ENCODE results near the gene PCDHGB3. TPM values are rescaled to one million over a fixed set of nuclear protein-coding genes. Genes with fewer than 3 reads are reported as not detected.
"Not testable (repeated sequence)": the region's sequence is repeated elsewhere in the genome, so short reads cannot be mapped to it uniquely, and the experiment has no call there.

PCDHGB3 gene
- polyA plus RNA-seq, 1 experiment, result 3.6 TPM

GRCh38 chr5:141403387-141403786 lies 33.3 kb downstream of the PCDHGB3 start:
- ChIA-PET POLR2A (interaction anchor here (1.1 kb wide), 1 partner anchor 161 kb away, joined by 4 read pairs; no protein-coding TSS in a partner anchor), CTCF (interaction anchor here (0.9 to 2.0 kb wide), 5 partner anchors 14 to 164 kb away, joined by 3 to 18 read pairs (median 10); partner anchors contain the start of gene PCDHGB7)
- no peak for DNase-seq (ENCODE audit: low read depth, low spot score)
- H3K27me3 ChIP-seq (ENCODE audit: control insufficient read depth, insufficient read depth, low read length), result no peaks in the 10 kb centered on the region
- peaks cover 66% of the 10 kb centered on the region for H3K9me3 ChIP-seq (ENCODE audit: control insufficient read depth, insufficient read depth, low read length)
- no peak for TF ChIP-seq CTCF (IDR thresholded peaks at IDR 0.05; ENCODE audit: low read depth, low read length)
- peak overlapping the region; percentile 45 for H3K4me3 ChIP-seq (ENCODE audit: low read depth, low read length)
- H3K27ac ChIP-seq (ENCODE audit: low read depth, low read length), result no peak overlapping the region

GRCh38 chr5:141407790-141408505 lies 37.9 kb downstream of the PCDHGB3 start, which contains the start of gene PCDHGB6:
TSS of gene PCDHGB6 (plus strand) at chr5:141408021. CDS start at chr5:141408203, 182 bp downstream.
- Histone ChIP-seq H3K4me3 (ENCODE audit: low read depth, low read length) (peak within 1 kb of the TSS; percentile 35), H3K9me3 (ENCODE audit: control insufficient read depth, insufficient read depth, low read length) (peaks cover 63% of the 10 kb centered on the region)
- DNase-seq (ENCODE audit: low read depth, low spot score); POLR2A ChIA-PET; H3K27ac ChIP-seq (ENCODE audit: low read depth, low read length); H3K27me3 ChIP-seq (ENCODE audit: control insufficient read depth, insufficient read depth, low read length): not testable (repeated sequence)
- CTCF ChIA-PET, result interaction anchor here (0.9 to 4.7 kb wide), 7 partner anchors 9 to 159 kb away, joined by 3 to 54 read pairs (median 4); partner anchors contain the start of genes PCDHGB3 and PCDHGB7
- TF ChIP-seq CTCF (IDR thresholded peaks at IDR 0.05; ENCODE audit: low read depth, low read length), result peak; percentile 51

GRCh38 chr5:141409598-141410306 lies 39.7 kb downstream of the PCDHGB3 start:
- no peak overlapping the region for H3K4me3 ChIP-seq (ENCODE audit: low read depth, low read length)
- H3K27me3 ChIP-seq (ENCODE audit: control insufficient read depth, insufficient read depth, low read length), result no peaks in the 10 kb centered on the region
- H3K27ac ChIP-seq (ENCODE audit: low read depth, low read length), result no peak overlapping the region
- H3K9me3 ChIP-seq (ENCODE audit: control insufficient read depth, insufficient read depth, low read length), result peaks cover 63% of the 10 kb centered on the region
- no peak for TF ChIP-seq CTCF (IDR thresholded peaks at IDR 0.05; ENCODE audit: low read depth, low read length)
- no peak for DNase-seq (ENCODE audit: low read depth, low spot score)
- ChIA-PET POLR2A (no interaction called here), CTCF (interaction anchor here (0.7 to 5.0 kb wide), 2 partner anchors 11 to 149 kb away, joined by 5 to 178 read pairs; partner anchors contain the start of gene PCDHGA11)

- no peak for DNase-seq (ENCODE audit: low read depth, low spot score)
- Histone ChIP-seq H3K9me3 (ENCODE audit: control insufficient read depth, insufficient read depth, low read length) (peaks cover 58% of the 10 kb centered on the region), H3K4me3 (ENCODE audit: low read depth, low read length) (no peak overlapping the region), H3K27me3 (ENCODE audit: control insufficient read depth, insufficient read depth, low read length) (no peaks in the 10 kb centered on the region), H3K27ac (ENCODE audit: low read depth, low read length) (no peak overlapping the region)
- TF ChIP-seq CTCF (IDR thresholded peaks at IDR 0.05; ENCODE audit: low read depth, low read length), result no peak
- ChIA-PET POLR2A (interaction anchor here (0.7 kb wide), 1 partner anchor 698 kb away, joined by 3 read pairs; no protein-coding TSS in a partner anchor), CTCF (interaction anchor here (0.6 to 5.0 kb wide), 5 partner anchors 22 to 152 kb away, joined by 4 to 178 read pairs (median 9); partner anchors contain the start of genes PCDHGA1 and PCDHGB3)
Observed at GRCh38 chr5:141411575-141411974, 41.5 kb downstream of the PCDHGB3 start.
